RWPE1 (cell line): ENCODE measurements around the gene NFU1.

Experiments used
- CTCF ChIA-PET: fragments of 350-600 bp; sonication (Branson Sonifier 250); formaldehyde crosslinking; extraction: SDS; loops from one replicate; lab custom pipeline; 2021; lab: Yijun Ruan, JAX
- POLR2A ChIA-PET: fragments of 400-600 bp; formaldehyde crosslinking; extraction: SDS; loops from one replicate; lab custom pipeline; 2020; ENCODE audit warnings: antibody characterized with exemption; ENCODE audit not compliant: low non-redundant PET; lab: Yijun Ruan, JAX
- DNase-seq: peaks from one replicate; pipeline ENCODE4 v3.0.0; 2012; ENCODE audit warnings: low spot score
- H3K27ac ChIP-seq: fragments of 450-650 bp; 2 replicates; pipeline ENCODE4 v1.5.1; 2017
- TF ChIP-seq, protein P1 (sequence below): fragments of 450-650 bp; conservative IDR thresholded peaks from 2 replicates; pipeline ENCODE4 v1.5.1; 2017; ENCODE audit warnings: low read depth, mild to moderate bottlenecking

The NFU1 gene

GRCh38 chr2:69375494-69376353 is 61.5 kb downstream of the NFU1 start:
- H3K27ac ChIP-seq: no peak overlapping the region
- CTCF ChIA-PET: interaction anchor here (0.7 to 1.3 kb wide), 4 partner anchors 9 to 341 kb away, joined by 3 to 4 read pairs (median 4); no protein-coding TSS in a partner anchor
- peak; percentile 18 for DNase-seq
- TF ChIP-seq, protein P1, sequence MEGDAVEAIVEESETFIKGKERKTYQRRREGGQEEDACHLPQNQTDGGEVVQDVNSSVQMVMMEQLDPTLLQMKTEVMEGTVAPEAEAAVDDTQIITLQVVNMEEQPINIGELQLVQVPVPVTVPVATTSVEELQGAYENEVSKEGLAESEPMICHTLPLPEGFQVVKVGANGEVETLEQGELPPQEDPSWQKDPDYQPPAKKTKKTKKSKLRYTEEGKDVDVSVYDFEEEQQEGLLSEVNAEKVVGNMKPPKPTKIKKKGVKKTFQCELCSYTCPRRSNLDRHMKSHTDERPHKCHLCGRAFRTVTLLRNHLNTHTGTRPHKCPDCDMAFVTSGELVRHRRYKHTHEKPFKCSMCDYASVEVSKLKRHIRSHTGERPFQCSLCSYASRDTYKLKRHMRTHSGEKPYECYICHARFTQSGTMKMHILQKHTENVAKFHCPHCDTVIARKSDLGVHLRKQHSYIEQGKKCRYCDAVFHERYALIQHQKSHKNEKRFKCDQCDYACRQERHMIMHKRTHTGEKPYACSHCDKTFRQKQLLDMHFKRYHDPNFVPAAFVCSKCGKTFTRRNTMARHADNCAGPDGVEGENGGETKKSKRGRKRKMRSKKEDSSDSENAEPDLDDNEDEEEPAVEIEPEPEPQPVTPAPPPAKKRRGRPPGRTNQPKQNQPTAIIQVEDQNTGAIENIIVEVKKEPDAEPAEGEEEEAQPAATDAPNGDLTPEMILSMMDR: peak; percentile 63
- POLR2A ChIA-PET: interaction anchor here (0.6 kb wide), 2 partner anchors 89 to 622 kb away, joined by 4 to 6 read pairs; no protein-coding TSS in a partner anchor

- no peak for DNase-seq
- H3K27ac ChIP-seq: no peak overlapping the region
- POLR2A ChIA-PET: interaction anchor here (0.5 to 0.6 kb wide), 2 partner anchors 12 to 887 kb away, joined by 4 to 11 read pairs; no protein-coding TSS in a partner anchor
- TF ChIP-seq, protein P1: no peak
- CTCF ChIA-PET: no interaction called here
Observed at GRCh38 chr2:69372767-69373166, 64.5 kb downstream of the NFU1 start.

GRCh38 chr2:69369802-69370201 is 67.4 kb downstream of the NFU1 start:
- ChIA-PET POLR2A (interaction anchor here (0.5 kb wide), 1 partner anchor 15 kb away, joined by 3 read pairs; no protein-coding TSS in a partner anchor), CTCF (interaction anchor here (0.6 to 0.7 kb wide), 2 partner anchors 42 to 355 kb away, joined by 3 read pairs; no protein-coding TSS in a partner anchor)
- no peak for DNase-seq
- no peak overlapping the region for H3K27ac ChIP-seq
- TF ChIP-seq, protein P1: no peak

- CTCF ChIA-PET: no interaction called here
- POLR2A ChIA-PET: no interaction called here
- TF ChIP-seq, protein P1: no peak
- no peak for DNase-seq
- H3K27ac ChIP-seq: no peak overlapping the region
Observed at GRCh38 chr2:69368588-69368987, 68.6 kb downstream of the NFU1 start.

- H3K27ac ChIP-seq: no peak overlapping the region
- CTCF ChIA-PET: no interaction called here
- TF ChIP-seq, protein P1: no peak
- POLR2A ChIA-PET: no interaction called here
- no peak for DNase-seq
Observed at GRCh38 chr2:69359371-69359770, 77.9 kb downstream of the NFU1 start.

DNA sequence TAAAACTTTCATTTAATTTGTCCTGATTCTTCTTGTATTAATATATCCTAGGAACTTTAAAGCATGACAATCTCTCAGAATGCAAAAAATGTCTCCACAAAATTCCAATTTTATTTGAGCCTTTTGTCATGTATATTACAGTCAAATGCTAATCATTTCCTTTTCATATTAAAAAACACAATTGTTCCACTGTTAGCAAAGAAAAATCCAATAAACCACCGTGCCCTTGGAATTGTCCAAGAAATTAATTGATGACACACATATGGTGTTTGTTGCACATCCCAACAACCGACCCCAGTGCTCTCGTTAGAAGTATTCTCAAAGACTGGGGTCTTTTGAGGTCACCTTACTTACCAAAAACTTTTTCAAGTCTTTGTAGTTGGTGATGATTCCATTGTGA is 78.3 kb downstream of the NFU1 start:
- TF ChIP-seq, protein P1: no peak
- H3K27ac ChIP-seq: no peak overlapping the region
- POLR2A ChIA-PET: no interaction called here
- CTCF ChIA-PET: no interaction called here
- DNase-seq: no peak
